Measurements from ENCODE around the gene FGD5. TPM values are rescaled to one million over a fixed set of nuclear protein-coding genes. Genes with fewer than 3 reads are reported as not detected.

Gene FGD5
- total RNA-seq, 1 donor from 2014 or later = 0.24 TPM

DNA sequence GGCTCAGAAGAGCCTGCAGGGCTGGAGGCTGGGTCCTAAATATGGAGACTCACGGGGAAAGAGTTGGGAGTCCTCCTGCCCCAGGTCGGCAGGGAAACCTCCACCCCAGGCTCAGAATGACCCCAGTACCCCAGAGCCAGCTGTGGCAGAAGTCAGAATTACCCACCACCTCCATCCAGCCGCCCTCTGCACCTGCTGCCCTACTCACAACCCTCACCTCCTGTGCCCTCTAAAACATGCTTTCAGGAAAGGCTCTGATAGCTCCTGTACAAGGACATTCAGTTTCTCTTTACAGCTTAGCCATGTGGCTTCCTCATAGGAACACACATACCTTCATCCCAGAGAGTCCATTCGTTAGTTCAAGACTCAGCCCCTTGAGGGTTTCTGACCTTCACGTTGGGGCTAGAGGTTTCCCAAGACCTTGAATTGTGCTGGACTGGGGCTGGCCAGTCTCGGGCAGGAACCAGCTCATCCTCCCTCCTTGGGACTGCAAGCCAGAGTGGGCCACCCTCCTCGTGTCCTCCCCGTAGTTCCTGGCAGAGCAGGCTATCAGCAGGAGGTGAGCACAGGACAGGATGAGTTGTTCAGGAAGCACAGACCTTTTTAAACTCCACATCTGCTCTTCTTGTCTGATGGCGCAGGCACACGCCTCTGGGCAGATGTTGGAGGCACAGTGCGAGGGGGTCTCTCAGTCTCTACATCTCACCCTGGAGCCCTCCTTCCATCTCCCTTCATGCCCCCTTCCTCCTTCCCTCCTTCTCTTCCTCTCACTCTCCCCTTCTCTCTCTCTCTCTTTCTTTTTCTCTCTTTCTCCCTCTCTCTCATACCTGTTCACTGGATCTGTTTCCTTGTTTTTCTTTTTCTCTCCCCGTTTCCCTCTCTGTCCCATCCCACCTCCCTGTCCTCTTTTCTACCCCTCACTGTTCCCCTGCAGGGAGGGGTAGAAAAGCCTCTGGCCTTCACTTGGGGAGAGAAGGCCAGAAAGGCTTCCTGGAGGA lies 72.7 kb downstream of the FGD5 start:
- Mint-ChIP-seq H3K4me1 (no peaks in the 10 kb centered on the region), H3K27ac (no peak overlapping the region), H3K9me3 (no peaks in the 10 kb centered on the region), H3K4me3 (no peak overlapping the region), H3K27me3 (ENCODE audit: insufficient read depth, low read depth) (peaks cover 2% of the 10 kb centered on the region), H3K36me3 (no peaks in the 10 kb centered on the region)
- H4K20me1 ChIP-seq (ENCODE audit: low read depth) = no peaks in the 10 kb centered on the region
- H3K4me2 ChIP-seq = no peak overlapping the region
- DNase-seq (ENCODE audit: low spot score) = no peak
- H3K79me2 ChIP-seq (ENCODE audit: low read depth) = no peaks in the 10 kb centered on the region
- no peak overlapping the region for H3K4me3 ChIP-seq
- no peak overlapping the region for H3K27ac ChIP-seq
- H3K4me1 ChIP-seq = no peaks in the 10 kb centered on the region
- H2AFZ ChIP-seq (replicated peaks) = no peak overlapping the region
- no peaks in the 10 kb centered on the region for H3K9me3 ChIP-seq (ENCODE audit: low read depth)
- TF ChIP-seq, protein P1, sequence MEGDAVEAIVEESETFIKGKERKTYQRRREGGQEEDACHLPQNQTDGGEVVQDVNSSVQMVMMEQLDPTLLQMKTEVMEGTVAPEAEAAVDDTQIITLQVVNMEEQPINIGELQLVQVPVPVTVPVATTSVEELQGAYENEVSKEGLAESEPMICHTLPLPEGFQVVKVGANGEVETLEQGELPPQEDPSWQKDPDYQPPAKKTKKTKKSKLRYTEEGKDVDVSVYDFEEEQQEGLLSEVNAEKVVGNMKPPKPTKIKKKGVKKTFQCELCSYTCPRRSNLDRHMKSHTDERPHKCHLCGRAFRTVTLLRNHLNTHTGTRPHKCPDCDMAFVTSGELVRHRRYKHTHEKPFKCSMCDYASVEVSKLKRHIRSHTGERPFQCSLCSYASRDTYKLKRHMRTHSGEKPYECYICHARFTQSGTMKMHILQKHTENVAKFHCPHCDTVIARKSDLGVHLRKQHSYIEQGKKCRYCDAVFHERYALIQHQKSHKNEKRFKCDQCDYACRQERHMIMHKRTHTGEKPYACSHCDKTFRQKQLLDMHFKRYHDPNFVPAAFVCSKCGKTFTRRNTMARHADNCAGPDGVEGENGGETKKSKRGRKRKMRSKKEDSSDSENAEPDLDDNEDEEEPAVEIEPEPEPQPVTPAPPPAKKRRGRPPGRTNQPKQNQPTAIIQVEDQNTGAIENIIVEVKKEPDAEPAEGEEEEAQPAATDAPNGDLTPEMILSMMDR (IDR thresholded peaks at IDR 0.05) = no peak
- TF ChIP-seq EZH2 (IDR thresholded peaks at IDR 0.05) = no peak
- no peak for TF ChIP-seq EZH2phosphoT487 (IDR thresholded peaks at IDR 0.05)
- no peaks in the 10 kb centered on the region for H3K36me3 ChIP-seq
- no peaks in the 10 kb centered on the region for H3F3A ChIP-seq (ENCODE audit: low read depth)
- H3K27me3 ChIP-seq = no peaks in the 10 kb centered on the region
- H3K9ac ChIP-seq = no peak overlapping the region

DNA sequence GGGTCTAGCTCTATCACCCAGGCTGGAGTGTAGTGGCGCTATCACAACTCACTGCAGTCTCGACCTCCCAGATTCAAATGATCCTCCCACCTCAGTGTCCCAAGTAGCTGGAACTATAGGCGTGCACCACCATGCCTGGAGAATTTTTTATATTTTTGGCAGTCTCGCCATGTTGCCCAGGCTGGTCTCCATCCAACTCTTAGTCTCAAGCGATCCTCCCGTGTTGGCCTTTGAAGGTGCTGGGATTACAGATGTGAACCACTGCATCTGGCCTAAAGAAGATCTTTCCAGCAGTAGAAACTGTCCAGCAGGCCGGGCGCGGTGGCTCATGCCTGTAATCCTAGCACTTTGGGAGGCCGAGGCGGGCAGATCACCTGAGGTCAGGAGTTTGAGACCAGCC lies 73.5 kb downstream of the FGD5 start:
- no peaks in the 10 kb centered on the region for H3K4me1 Mint-ChIP-seq
- no peak overlapping the region for H2AFZ ChIP-seq (replicated peaks)
- H3K9ac ChIP-seq = no peak overlapping the region
- no peak overlapping the region for H3K27ac Mint-ChIP-seq
- H3K27me3 ChIP-seq = no peaks in the 10 kb centered on the region
- H3K36me3 ChIP-seq = no peaks in the 10 kb centered on the region
- no peak overlapping the region for H3K4me3 ChIP-seq
- no peak for DNase-seq (ENCODE audit: low spot score)
- no peaks in the 10 kb centered on the region for H3K9me3 ChIP-seq (ENCODE audit: low read depth)
- H3K4me3 Mint-ChIP-seq = no peak overlapping the region
- no peaks in the 10 kb centered on the region for H3K36me3 Mint-ChIP-seq
- H3K4me1 ChIP-seq = no peaks in the 10 kb centered on the region
- no peaks in the 10 kb centered on the region for H4K20me1 ChIP-seq (ENCODE audit: low read depth)
- H3K4me2 ChIP-seq = no peak overlapping the region
- H3F3A ChIP-seq (ENCODE audit: low read depth) = no peaks in the 10 kb centered on the region
- no peaks in the 10 kb centered on the region for H3K79me2 ChIP-seq (ENCODE audit: low read depth)
- no peak overlapping the region for H3K27ac ChIP-seq
- peaks cover 2% of the 10 kb centered on the region for H3K27me3 Mint-ChIP-seq (ENCODE audit: insufficient read depth, low read depth)
- no peaks in the 10 kb centered on the region for H3K9me3 Mint-ChIP-seq
- TF ChIP-seq EZH2 (IDR thresholded peaks at IDR 0.05) (no peak), EZH2phosphoT487 (IDR thresholded peaks at IDR 0.05) (no peak)
- TF ChIP-seq, protein P1 (IDR thresholded peaks at IDR 0.05) = no peak

DNA sequence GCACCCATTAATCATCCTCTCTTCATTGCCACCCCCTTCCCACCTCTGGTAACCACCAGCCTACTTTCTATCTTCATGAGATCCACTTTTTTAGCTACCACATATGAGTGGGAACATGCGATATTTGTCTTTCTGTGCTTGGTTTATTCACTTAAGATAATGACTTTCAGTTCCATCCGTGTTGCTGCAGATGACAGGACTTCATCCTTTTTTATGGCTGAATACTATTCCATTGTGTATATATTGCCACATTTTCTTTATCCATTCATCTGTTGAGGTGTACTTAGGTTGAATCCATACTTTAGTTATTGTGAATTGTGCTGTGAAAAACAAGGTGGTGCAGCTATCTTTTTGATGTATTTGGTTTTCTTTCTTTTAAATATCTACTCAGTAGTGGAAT lies 75.3 kb downstream of the FGD5 start:
- H3K4me1 ChIP-seq = no peaks in the 10 kb centered on the region
- no peak overlapping the region for H3K4me3 Mint-ChIP-seq
- no peaks in the 10 kb centered on the region for H3K9me3 ChIP-seq (ENCODE audit: low read depth)
- H3K27me3 Mint-ChIP-seq (ENCODE audit: insufficient read depth, low read depth) = peaks cover 3% of the 10 kb centered on the region
- no peak overlapping the region for H2AFZ ChIP-seq (replicated peaks)
- no peaks in the 10 kb centered on the region for H3K4me1 Mint-ChIP-seq
- H3K36me3 Mint-ChIP-seq = no peaks in the 10 kb centered on the region
- no peak overlapping the region for H3K4me2 ChIP-seq
- DNase-seq (ENCODE audit: low spot score) = no peak
- H3K9ac ChIP-seq = no peak overlapping the region
- no peak overlapping the region for H3K27ac ChIP-seq
- no peaks in the 10 kb centered on the region for H3F3A ChIP-seq (ENCODE audit: low read depth)
- H3K27ac Mint-ChIP-seq = no peak overlapping the region
- H4K20me1 ChIP-seq (ENCODE audit: low read depth) = no peaks in the 10 kb centered on the region
- no peak overlapping the region for H3K4me3 ChIP-seq
- TF ChIP-seq, protein P1 (IDR thresholded peaks at IDR 0.05) = no peak
- TF ChIP-seq EZH2 (IDR thresholded peaks at IDR 0.05) = no peak
- TF ChIP-seq EZH2phosphoT487 (IDR thresholded peaks at IDR 0.05) = no peak
- H3K79me2 ChIP-seq (ENCODE audit: low read depth) = no peaks in the 10 kb centered on the region
- no peaks in the 10 kb centered on the region for H3K9me3 Mint-ChIP-seq
- H3K27me3 ChIP-seq = no peaks in the 10 kb centered on the region
- no peaks in the 10 kb centered on the region for H3K36me3 ChIP-seq

All from neural progenitor cell (in vitro differentiated cells).